ENCODE measurements around the gene WDPCP.

DNA sequence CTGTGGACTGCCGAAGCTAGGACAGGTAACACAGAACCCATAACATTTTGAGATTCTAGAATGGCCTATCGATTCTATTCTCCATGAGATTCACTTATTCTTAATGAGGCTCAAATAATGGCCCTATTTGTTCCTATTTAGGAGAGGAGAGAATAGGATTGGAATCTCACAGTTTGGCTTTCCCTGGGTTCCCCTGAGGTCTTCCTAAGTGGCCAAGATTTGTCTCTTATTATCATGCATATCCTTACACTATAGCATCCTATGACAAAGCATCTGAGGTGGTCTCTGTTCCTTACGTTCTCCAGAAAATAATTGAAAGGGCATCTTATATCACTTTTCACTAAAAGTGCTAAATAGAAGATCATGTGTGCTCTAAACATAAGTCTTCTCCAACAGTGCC is 9.5 kb downstream of the WDPCP start:
- TF ChIP-seq POLR2A (IDR thresholded peaks at IDR 0.05): no peak
- TF ChIP-seq, protein P1, sequence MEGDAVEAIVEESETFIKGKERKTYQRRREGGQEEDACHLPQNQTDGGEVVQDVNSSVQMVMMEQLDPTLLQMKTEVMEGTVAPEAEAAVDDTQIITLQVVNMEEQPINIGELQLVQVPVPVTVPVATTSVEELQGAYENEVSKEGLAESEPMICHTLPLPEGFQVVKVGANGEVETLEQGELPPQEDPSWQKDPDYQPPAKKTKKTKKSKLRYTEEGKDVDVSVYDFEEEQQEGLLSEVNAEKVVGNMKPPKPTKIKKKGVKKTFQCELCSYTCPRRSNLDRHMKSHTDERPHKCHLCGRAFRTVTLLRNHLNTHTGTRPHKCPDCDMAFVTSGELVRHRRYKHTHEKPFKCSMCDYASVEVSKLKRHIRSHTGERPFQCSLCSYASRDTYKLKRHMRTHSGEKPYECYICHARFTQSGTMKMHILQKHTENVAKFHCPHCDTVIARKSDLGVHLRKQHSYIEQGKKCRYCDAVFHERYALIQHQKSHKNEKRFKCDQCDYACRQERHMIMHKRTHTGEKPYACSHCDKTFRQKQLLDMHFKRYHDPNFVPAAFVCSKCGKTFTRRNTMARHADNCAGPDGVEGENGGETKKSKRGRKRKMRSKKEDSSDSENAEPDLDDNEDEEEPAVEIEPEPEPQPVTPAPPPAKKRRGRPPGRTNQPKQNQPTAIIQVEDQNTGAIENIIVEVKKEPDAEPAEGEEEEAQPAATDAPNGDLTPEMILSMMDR (IDR thresholded peaks at IDR 0.05): no peak
